Erythroblast (primary cell): Measurements from ENCODE around the gene PPFIA4.

ENCODE experiments used
- GATA1 ChIP-seq: IDR thresholded peaks from 2 replicates; pipeline ENCODE4 v1.6.1; 2011; ENCODE audit warnings: low read depth, mild to moderate bottlenecking, control low read depth, low read length, moderate library complexity
- POLR2A ChIP-seq: IDR thresholded peaks from 2 replicates; pipeline ENCODE4 v1.6.1; 2011; ENCODE audit warnings: mild to moderate bottlenecking, low read length

DNA sequence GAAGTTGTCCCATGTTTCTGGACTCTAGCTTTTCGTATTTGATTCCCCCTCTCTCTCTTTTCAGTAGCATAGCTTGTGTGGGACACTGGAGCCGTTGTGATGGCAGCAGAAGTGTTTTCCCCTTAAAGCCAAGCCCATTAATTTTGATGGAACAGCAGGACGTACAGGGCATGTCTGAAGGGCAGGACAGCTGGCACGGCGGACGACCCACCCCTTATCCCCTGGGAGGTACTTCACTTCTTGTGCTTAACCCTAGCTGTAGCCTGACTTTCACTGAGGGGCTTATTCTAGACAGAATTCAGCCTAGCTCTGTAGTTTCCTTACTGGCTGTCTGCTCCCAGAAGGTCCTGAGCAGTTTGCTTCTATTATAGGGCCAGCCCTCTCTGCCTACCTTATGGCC, 8.6 kb upstream of the PPFIA4 start:
- TF ChIP-seq POLR2A (no peak), GATA1 (no peak)
